Measurements from ENCODE around the gene ATG2B. TPM values are rescaled to one million over a fixed set of nuclear protein-coding genes. Genes with fewer than 3 reads are reported as not detected.

Gene ATG2B
- total RNA-seq, 1 donor from 2014 or later = 15.8 TPM

GRCh38 chr14:96275177-96276112 lies 87.7 kb downstream of the ATG2B start:
- H3K4me1 ChIP-seq = no peaks in the 10 kb centered on the region
- H3K9me3 ChIP-seq = peaks cover 12% of the 10 kb centered on the region in 2 donors
- H3K27me3 ChIP-seq = no peaks in the 10 kb centered on the region
- peaks cover 0 to 7% of the 10 kb centered on the region in 2 donors for H3K36me3 ChIP-seq
- no peak overlapping the region for H3K4me3 ChIP-seq
- H3K27ac ChIP-seq = no peak overlapping the region
- intact Hi-C loops (cut with DNase I) = loop anchor here (2.0 to 5.0 kb wide), 3 partner anchors 179 to 713 kb away; no protein-coding TSS in a partner anchor
- peak in 1 of 2 donors; percentile 73 for DNase-seq (ENCODE audit: low spot score in 2 of 2)
- TF ChIP-seq CTCF (IDR thresholded peaks at IDR 0.05) = peak; percentile 62 to 90 (median 71)

GRCh38 chr14:96274543-96274942 lies 88.6 kb downstream of the ATG2B start:
- no peak for TF ChIP-seq CTCF (IDR thresholded peaks at IDR 0.05)

GRCh38 chr14:96274122-96274521 lies 89.0 kb downstream of the ATG2B start:
- no peaks in the 10 kb centered on the region for H3K27me3 ChIP-seq
- peaks cover 12% of the 10 kb centered on the region in 2 donors for H3K9me3 ChIP-seq
- intact Hi-C loops (cut with DNase I) = loop anchor here (2.0 kb wide), 2 partner anchors 177 to 275 kb away; no protein-coding TSS in a partner anchor
- H3K4me1 ChIP-seq = no peaks in the 10 kb centered on the region
- H3K4me3 ChIP-seq = no peak overlapping the region
- no peak for DNase-seq (ENCODE audit: low spot score in 2 of 2)
- H3K27ac ChIP-seq = no peak overlapping the region
- no peaks in the 10 kb centered on the region for H3K36me3 ChIP-seq
- no peak for TF ChIP-seq CTCF (IDR thresholded peaks at IDR 0.05)

More at GRCh38 chr14:96274543-96274942, 88.6 kb downstream of the ATG2B start:
- H3K4me1 ChIP-seq = no peaks in the 10 kb centered on the region
- no peak overlapping the region for H3K4me3 ChIP-seq
- no peak overlapping the region for H3K27ac ChIP-seq
- H3K27me3 ChIP-seq = no peaks in the 10 kb centered on the region
- H3K36me3 ChIP-seq = no peaks in the 10 kb centered on the region
- DNase-seq (ENCODE audit: low spot score in 2 of 2) = no peak
- intact Hi-C loops (cut with DNase I) = loop anchor here (2.0 kb wide), 2 partner anchors 178 to 276 kb away; no protein-coding TSS in a partner anchor
- H3K9me3 ChIP-seq = peaks cover 12% of the 10 kb centered on the region in 2 donors

GRCh38 chr14:96273629-96274028 lies 89.5 kb downstream of the ATG2B start:
- Histone ChIP-seq H3K4me3 (no peak overlapping the region), H3K4me1 (no peaks in the 10 kb centered on the region), H3K36me3 (no peaks in the 10 kb centered on the region), H3K27me3 (no peaks in the 10 kb centered on the region), H3K27ac (no peak overlapping the region), H3K9me3 (peaks cover 12% of the 10 kb centered on the region in 2 donors)
- no peak for TF ChIP-seq CTCF (IDR thresholded peaks at IDR 0.05)
- DNase-seq (ENCODE audit: low spot score in 2 of 2) = no peak
- intact Hi-C loops (cut with DNase I) = loop anchor here (2.0 kb wide), 2 partner anchors 177 to 275 kb away; no protein-coding TSS in a partner anchor

- H3K27ac ChIP-seq = no peak overlapping the region
- DNase-seq (ENCODE audit: low spot score in 2 of 2) = no peak
- intact Hi-C loops (cut with DNase I) = no loop called here
- H3K27me3 ChIP-seq = no peaks in the 10 kb centered on the region
- H3K36me3 ChIP-seq = no peaks in the 10 kb centered on the region
- peaks cover 5 to 6% of the 10 kb centered on the region in 2 donors for H3K9me3 ChIP-seq
- H3K4me1 ChIP-seq = no peaks in the 10 kb centered on the region
- H3K4me3 ChIP-seq = no peak overlapping the region
- TF ChIP-seq CTCF (IDR thresholded peaks at IDR 0.05) = no peak
Observed at GRCh38 chr14:96272777-96273473, 90.2 kb downstream of the ATG2B start.

All from ascending aorta (tissue), 2 donors.